ENCODE results near the gene MYEOV.

The MYEOV gene

DNA sequence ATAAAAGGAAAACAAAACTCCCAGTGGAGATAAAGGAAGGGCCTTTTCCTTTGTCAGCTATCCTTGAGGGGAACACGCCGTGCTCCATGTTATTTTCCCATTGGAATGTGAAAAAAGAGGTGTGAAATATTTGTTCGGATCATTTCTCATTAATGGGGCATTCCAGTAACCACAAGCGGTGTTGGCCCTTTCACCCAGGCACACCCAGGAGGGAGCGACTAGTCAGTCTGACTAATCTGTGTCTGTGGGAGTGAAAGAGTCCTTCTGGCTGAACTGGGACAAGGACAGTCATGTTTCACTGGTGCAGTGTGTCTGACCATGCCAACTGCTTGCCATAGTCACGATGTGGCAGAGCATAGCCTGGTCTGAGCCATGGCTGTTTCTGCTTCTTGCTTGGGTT is 13.0 kb upstream of the MYEOV start:
- TF ChIP-seq CTCF (IDR thresholded peaks at IDR 0.05) = no peak

DNA sequence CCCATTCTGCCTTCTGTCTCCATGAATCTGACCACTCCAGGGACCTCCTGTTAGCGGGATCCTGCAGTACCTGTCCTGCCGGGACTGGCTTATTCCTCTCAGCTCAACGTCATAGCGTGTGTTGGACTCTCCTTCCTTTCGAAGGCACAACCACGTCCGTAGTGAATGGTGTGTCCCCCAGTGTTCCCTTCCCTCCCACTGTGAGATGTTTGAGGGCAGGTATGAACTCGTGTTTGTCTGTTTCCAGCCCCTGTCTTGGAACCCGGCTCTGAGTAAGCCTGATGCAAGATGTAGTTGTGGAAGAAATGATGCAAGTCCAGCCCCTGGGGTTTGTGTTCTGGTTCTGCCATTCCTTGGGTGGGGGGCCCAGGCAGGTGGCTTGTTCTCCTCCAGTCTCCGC is 10.5 kb upstream of the MYEOV start:
- TF ChIP-seq CTCF (IDR thresholded peaks at IDR 0.05) = no peak

GRCh38 chr11:69284081-69284511 is 9.9 kb upstream of the MYEOV start:
- TF ChIP-seq CTCF (IDR thresholded peaks at IDR 0.05) = no peak

DNA sequence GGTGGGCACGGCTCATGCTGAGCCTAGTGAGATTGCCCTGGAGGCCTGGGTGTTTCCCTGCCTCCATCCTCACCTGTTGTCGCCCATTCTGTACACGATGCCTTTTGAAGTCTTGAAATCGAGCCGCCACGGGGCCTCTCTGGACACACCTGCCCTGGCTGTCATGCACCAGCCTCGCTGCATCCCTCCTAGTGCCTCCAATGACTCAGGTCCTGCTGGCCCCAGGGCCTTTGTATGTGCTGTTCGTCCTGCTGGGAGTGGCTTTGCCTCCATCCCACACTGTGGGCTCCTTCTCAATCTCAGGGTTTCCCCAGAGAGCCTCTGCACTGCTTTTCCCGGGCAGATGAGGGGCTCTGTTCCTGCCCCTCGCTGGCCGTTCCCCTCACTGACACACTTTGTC is 8.9 kb upstream of the MYEOV start:
- TF ChIP-seq CTCF (IDR thresholded peaks at IDR 0.05) = no peak

- TF ChIP-seq CTCF (IDR thresholded peaks at IDR 0.05) = no peak
Measured at GRCh38 chr11:69285766-69286165, 8.2 kb upstream of the MYEOV start.

GRCh38 chr11:69286374-69287371 is 7.3 kb upstream of the MYEOV start:
- no peak for TF ChIP-seq CTCF (IDR thresholded peaks at IDR 0.05)

GRCh38 chr11:69287968-69288882 is 5.7 kb upstream of the MYEOV start:
- TF ChIP-seq CTCF (IDR thresholded peaks at IDR 0.05) = no peak
